ENCODE results near the gene SLC46A1.

- TF ChIP-seq CTCF (IDR thresholded peaks at IDR 0.05) (no peak), POLR2A (IDR thresholded peaks at IDR 0.05) (no peak)
These were observed 21.4 kb upstream of the SLC46A1 start for GRCh38 chr17:28427371-28427770.

Measured in heart left ventricle (tissue), 13 donors.